Adrenal gland (tissue), 12 donors: ENCODE results near the gene ZWINT. TPM values are rescaled to one million over a fixed set of nuclear protein-coding genes. Genes with fewer than 3 reads are reported as not detected.

ENCODE experiments used
- DNase-seq, 7 donors: peaks; one replicate each; pipeline ENCODE4 v3.0.0-alpha.2; 2019 to 2020
- H3K27ac ChIP-seq, 5 donors: fragments of 200-600 bp; sonication (generic) in 4 of 5; 1 replicate in 3 of 5; 2 replicates in 2 of 5; pipeline versions ENCODE4 v1.5.1 to v1.8.0; 2016 to 2020; ENCODE audit warnings: mild to moderate bottlenecking in 1 of 5
- H3K27me3 ChIP-seq: fragments of 200-600 bp; 2 replicates; pipeline ENCODE4 v1.8.0; 2021
- H3K36me3 ChIP-seq, 2 donors: fragments of 200-600 bp; replicated peaks in 1 of 2; 1 replicate in 1 of 2; 2 replicates in 1 of 2; pipeline versions ENCODE4 v1.5.1 to v1.8.0; 2018 to 2022
- H3K4me1 ChIP-seq, 2 donors: fragments of 200-600 bp; replicated peaks in 1 of 2; 1 replicate in 1 of 2; 2 replicates in 1 of 2; pipeline versions ENCODE4 v1.5.1 to v1.8.0; 2018 to 2021
- H3K4me3 ChIP-seq, 4 donors: fragments of 200-600 bp; sonication (generic) in 3 of 4; one replicate each; pipeline ENCODE4 v1.5.1; 2016 to 2018
- H3K9me3 ChIP-seq, 3 donors: fragments of 200-600 bp; sonication (generic) in 1 of 3; replicated peaks in 1 of 3; 1 replicate in 2 of 3; 2 replicates in 1 of 3; pipeline versions ENCODE4 v1.5.1 to v1.8.0; 2016 to 2021
- POLR2A ChIP-seq, 2 donors: fragments of 450-650 bp; IDR thresholded peaks; one replicate each; pipeline ENCODE4 v1.6.1; 2017; ENCODE audit warnings: antibody characterized with exemption in 2 of 2, mild to moderate bottlenecking in 2 of 2, moderate library complexity in 1 of 2
- WGBS, 4 donors: extraction: QIAGEN DNeasy Blood & Tissue Kit in 2 of 4; methylation state at CpG; one replicate each; pipeline versions ENCODE4 v1.1.5 to v1.1.7; 2013 to 2017; 5-methylcytosine and 5-hydroxymethylcytosine counted together
- intact Hi-C, 2 donors: fragments of 100-400 bp; cut with DNase I; formaldehyde crosslinking; loops; one replicate each; pipeline versions ENCODE4 v1.14.1 to v1.15.0; 2022 to 2023
- polyA plus RNA-seq, 3 donors: library from polyadenylated mRNA; stranded (reverse); fragments of 200-250 nt in 2 of 3; fragments of 350-450 nt in 1 of 3; fragmentation: Illumina TruSeq in 1 of 3; extraction: RNeasy Lipid Tissue Mini Kit (QIAGEN cat#74804) in 1 of 3; gene quantifications; one replicate each; pipeline ENCODE4 v1.2.3, GENCODE V29; 2013 to 2014
- total RNA-seq, 9 donors: library from RNA; depleted of rRNA in 4 of 9; stranded (reverse); fragments of >200 nt in 4 of 9; fragments of 120-200 nt in 1 of 9; fragmentation: NEBNext Ultra II Directional in 1 of 9; extraction: Animal tissue kit (Norgen Biotek cat#: 25700) in 1 of 9; gene quantifications; one replicate each; pipeline versions ENCODE4 v1.1.0 to v1.2.4, GENCODE V29; 2013 to 2023
- TF ChIP-seq, protein P1 (sequence below), 6 experiments: fragments of 450-650 bp in 4 of 6; fragments of 200-600 bp in 2 of 6; sonication (generic) in 1 of 6; IDR thresholded peaks; 1 replicate in 5 of 6; 2 replicates in 1 of 6; pipeline versions ENCODE4 v1.5.1 to v1.8.0; 2016 to 2021; ENCODE audit warnings: antibody characterized with exemption in 6 of 6, mild to moderate bottlenecking in 2 of 6, moderate library complexity in 1 of 6
- donor health status: healthy with polysubstance abuse.
- donor health status: Bipolar disorder and iron deficiency.
- donor health status: DM: yes; HTN: yes; CAD: no.
- donor health status: DM: no; HTN: no; CAD: no.
- donor health status: DM: no; HTN: no; CAD: no.
- donor health status: DM: yes; HTN: yes; CAD: no.

The ZWINT gene
- total and polyA plus RNA-seq, 12 donors: 2.6 to 34.1 (median 4.0) TPM

DNA sequence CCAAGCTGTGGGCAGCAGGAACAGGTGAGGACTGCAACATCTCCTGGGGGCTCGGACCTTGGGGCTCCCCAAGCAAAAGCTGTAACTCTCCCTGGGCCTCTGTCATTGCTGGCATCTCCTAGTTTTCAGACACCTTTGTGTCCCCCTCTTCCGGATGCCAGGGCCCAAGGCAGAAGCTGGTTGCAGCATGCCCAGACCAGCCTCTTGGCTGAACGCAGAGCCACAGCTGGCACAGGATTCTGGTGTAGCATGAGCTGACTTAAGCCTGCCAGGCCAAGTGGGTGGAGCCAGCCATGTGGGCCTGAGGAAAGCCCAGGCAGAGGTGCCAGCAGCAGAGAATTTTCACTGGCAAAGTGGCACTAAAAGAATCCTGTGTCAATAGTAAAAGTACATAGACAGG lies 43.5 kb downstream of the ZWINT start:
- TF ChIP-seq POLR2A (IDR thresholded peaks at IDR 0.05): no peak
- TF ChIP-seq, protein P1, sequence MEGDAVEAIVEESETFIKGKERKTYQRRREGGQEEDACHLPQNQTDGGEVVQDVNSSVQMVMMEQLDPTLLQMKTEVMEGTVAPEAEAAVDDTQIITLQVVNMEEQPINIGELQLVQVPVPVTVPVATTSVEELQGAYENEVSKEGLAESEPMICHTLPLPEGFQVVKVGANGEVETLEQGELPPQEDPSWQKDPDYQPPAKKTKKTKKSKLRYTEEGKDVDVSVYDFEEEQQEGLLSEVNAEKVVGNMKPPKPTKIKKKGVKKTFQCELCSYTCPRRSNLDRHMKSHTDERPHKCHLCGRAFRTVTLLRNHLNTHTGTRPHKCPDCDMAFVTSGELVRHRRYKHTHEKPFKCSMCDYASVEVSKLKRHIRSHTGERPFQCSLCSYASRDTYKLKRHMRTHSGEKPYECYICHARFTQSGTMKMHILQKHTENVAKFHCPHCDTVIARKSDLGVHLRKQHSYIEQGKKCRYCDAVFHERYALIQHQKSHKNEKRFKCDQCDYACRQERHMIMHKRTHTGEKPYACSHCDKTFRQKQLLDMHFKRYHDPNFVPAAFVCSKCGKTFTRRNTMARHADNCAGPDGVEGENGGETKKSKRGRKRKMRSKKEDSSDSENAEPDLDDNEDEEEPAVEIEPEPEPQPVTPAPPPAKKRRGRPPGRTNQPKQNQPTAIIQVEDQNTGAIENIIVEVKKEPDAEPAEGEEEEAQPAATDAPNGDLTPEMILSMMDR (IDR thresholded peaks at IDR 0.05): no peak
- Histone ChIP-seq H3K27me3 (no peaks in the 10 kb centered on the region), H3K27ac (no peak overlapping the region), H3K4me1 (no peaks in the 10 kb centered on the region), H3K36me3 (no peaks in the 10 kb centered on the region), H3K4me3 (no peak overlapping the region), H3K9me3 (no peaks in the 10 kb centered on the region)
- intact Hi-C loops: loop anchor here in 1 of 2 donors (5.0 kb wide), 1 partner anchor 90 kb away; no protein-coding TSS in a partner anchor
- 71 to 87% (median 82%) methylated on average over 2 to 3 of the region's 3 CpGs for WGBS, 4 donors
- DNase-seq: no peak

DNA sequence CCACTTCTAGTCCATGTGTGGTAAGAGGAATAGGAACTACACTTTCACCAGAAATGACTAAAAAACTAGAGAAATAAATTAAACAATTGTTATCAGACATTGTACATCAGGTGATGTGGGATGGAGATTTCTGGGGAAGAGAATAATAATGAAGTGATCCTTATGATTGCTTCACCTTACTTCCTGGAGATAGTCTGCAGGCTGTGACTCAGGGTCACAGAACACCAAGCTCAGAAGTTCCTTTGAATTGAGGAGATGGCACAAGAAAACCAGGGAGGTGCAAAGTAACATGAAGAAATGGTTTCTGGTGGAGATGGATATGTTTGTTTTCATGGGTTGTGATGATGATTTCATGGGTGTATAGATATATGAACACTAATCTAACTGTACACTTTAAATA lies 44.5 kb downstream of the ZWINT start:
- Histone ChIP-seq H3K4me3 (no peak overlapping the region), H3K9me3 (no peaks in the 10 kb centered on the region), H3K27ac (no peak overlapping the region), H3K36me3 (no peaks in the 10 kb centered on the region), H3K27me3 (no peaks in the 10 kb centered on the region), H3K4me1 (no peaks in the 10 kb centered on the region)
- intact Hi-C loops: loop anchor here in 1 of 2 donors (5.0 kb wide), 1 partner anchor 91 kb away; no protein-coding TSS in a partner anchor
- TF ChIP-seq POLR2A (IDR thresholded peaks at IDR 0.05): no peak
- TF ChIP-seq, protein P1 (IDR thresholded peaks at IDR 0.05): no peak
- DNase-seq: no peak
